IMR-90 (cell line): ENCODE results near the gene RHOC. TPM values are rescaled to one million over a fixed set of nuclear protein-coding genes. Genes with fewer than 3 reads are reported as not detected.

Source experiments
- ATAC-seq: fragments of 200-7000 bp; cut with Tn5 transposase; 2 replicates; pipeline ENCODE4 v1.9.1; 2020; ENCODE audit warnings: low read depth, mild to moderate bottlenecking, moderate library complexity
- BruUV-seq: library from RNA; stranded (reverse); fragments of 400-500 nt; replicated peaks from 2 replicates; lab custom pipeline; 2021; lab: Mats Ljungman, UMichigan
- CTCF ChIA-PET: fragments of 300-600 bp; formaldehyde crosslinking; extraction: SDS; loops from one replicate; lab custom pipeline; 2021; ENCODE audit warnings: antibody characterized with exemption; lab: Yijun Ruan, JAX
- POLR2A ChIA-PET: fragments of 300-600 bp; sonication (Branson Sonifier 250); formaldehyde crosslinking; loops from one replicate; lab custom pipeline; 2022; ENCODE audit warnings: antibody characterized with exemption; ENCODE audit not compliant: unreplicated experiment; lab: Charles Lee
- DNase-seq: peaks from one replicate; pipeline ENCODE4 v3.0.0; 2013
- H2AFZ ChIP-seq: replicated peaks from 2 replicates; pipeline ENCODE3; 2013; ENCODE audit warnings: low read length, mild to moderate bottlenecking; ENCODE audit not compliant: poor library complexity
- H2AK5ac ChIP-seq: 2 replicates; pipeline ENCODE4 v1.6.1; 2013; ENCODE audit warnings: low read depth, low read length, inconsistent platforms
- H2AK9ac ChIP-seq: replicated peaks from 2 replicates; pipeline ENCODE3; 2013; ENCODE audit warnings: mild to moderate bottlenecking, low read depth, low read length, moderate library complexity; ENCODE audit not compliant: poor library complexity
- H2BK120ac ChIP-seq: 2 replicates; pipeline ENCODE4 v1.6.1; 2013; ENCODE audit warnings: low read depth, low read length, inconsistent platforms
- H2BK15ac ChIP-seq: 3 replicates; pipeline ENCODE4 v1.6.1; 2013; ENCODE audit warnings: low read depth, low read length, inconsistent platforms
- H2BK20ac ChIP-seq: 2 replicates; pipeline ENCODE4 v1.6.1; 2013; ENCODE audit warnings: low read depth, mild to moderate bottlenecking, inconsistent platforms, low read length, moderate library complexity
- H2BK5ac ChIP-seq: 2 replicates; pipeline ENCODE4 v1.6.1; 2013; ENCODE audit warnings: mild to moderate bottlenecking, low read depth, low read length, inconsistent platforms; ENCODE audit not compliant: poor library complexity, severe bottlenecking
- H3K14ac ChIP-seq: replicated peaks from 2 replicates; pipeline ENCODE4 v1.6.1; 2013; ENCODE audit warnings: low read depth, low read length, inconsistent platforms
- H3K18ac ChIP-seq: 2 replicates; pipeline ENCODE4 v1.6.1; 2013; ENCODE audit warnings: low read depth, low read length, control low read depth
- H3K23ac ChIP-seq: 2 replicates; pipeline ENCODE4 v1.6.1; 2013; ENCODE audit warnings: low read depth, low read length, inconsistent platforms
- H3K27ac ChIP-seq: 2 replicates; pipeline ENCODE4 v1.5.1; 2013; ENCODE audit warnings: mild to moderate bottlenecking, control low read depth, low read length; ENCODE audit not compliant: insufficient read depth
- H3K27me3 ChIP-seq: 2 replicates; pipeline ENCODE4 v1.6.1; 2013; ENCODE audit warnings: low read length; ENCODE audit not compliant: control insufficient read depth, insufficient read depth
- H3K36me3 ChIP-seq: 2 replicates; pipeline ENCODE4 v1.6.1; 2013; ENCODE audit warnings: low read length, mixed read lengths; ENCODE audit not compliant: control insufficient read depth, insufficient read depth
- H3K4ac ChIP-seq: 2 replicates; pipeline ENCODE4 v1.6.1; 2013; ENCODE audit warnings: low read depth, low read length, inconsistent platforms
- H3K4me1 ChIP-seq: 2 replicates; pipeline ENCODE4 v1.6.1; 2013; ENCODE audit warnings: low read length, mixed read lengths; ENCODE audit not compliant: control insufficient read depth, insufficient read depth
- H3K4me2 ChIP-seq: 2 replicates; pipeline ENCODE4 v1.6.1; 2013; ENCODE audit warnings: low read depth, mild to moderate bottlenecking, control low read depth, low read length, moderate library complexity
- H3K4me3 ChIP-seq: 2 replicates; pipeline ENCODE4 v1.5.1; 2013; ENCODE audit warnings: low read depth, mild to moderate bottlenecking, control low read depth, low read length, moderate library complexity; ENCODE audit not compliant: insufficient read depth
- H3K56ac ChIP-seq: 2 replicates; pipeline ENCODE4 v1.6.1; 2013; ENCODE audit warnings: low read length, inconsistent platforms; ENCODE audit not compliant: insufficient read depth; ENCODE audit errors: extremely low read depth
- H3K79me1 ChIP-seq, 2 experiments: 2 replicates each; pipeline ENCODE4 v1.6.1; 2013; ENCODE audit warnings: low read length in 2 of 2, inconsistent platforms in 1 of 2, low read depth in 1 of 2
- H3K9ac ChIP-seq: 2 replicates; pipeline ENCODE4 v1.6.1; 2013; ENCODE audit warnings: low read depth, low read length, control low read depth
- H3K9me1 ChIP-seq: 2 replicates; pipeline ENCODE4 v1.6.1; 2013; ENCODE audit warnings: low read length, inconsistent platforms; ENCODE audit not compliant: insufficient read depth
- H3K9me3 ChIP-seq: 2 replicates; pipeline ENCODE4 v1.6.1; 2013; ENCODE audit warnings: low read length; ENCODE audit not compliant: control insufficient read depth, insufficient read depth
- H4K20me1 ChIP-seq: 2 replicates; pipeline ENCODE4 v1.6.1; 2013; ENCODE audit warnings: low read length, inconsistent platforms; ENCODE audit not compliant: insufficient read depth
- H4K5ac ChIP-seq: 2 replicates; pipeline ENCODE4 v1.6.1; 2013; ENCODE audit warnings: mild to moderate bottlenecking, low read depth, low read length, control low read depth
- H4K8ac ChIP-seq, 2 experiments: 2 replicates each; pipeline ENCODE4 v1.6.1; 2013; ENCODE audit warnings: low read depth in 2 of 2, low read length in 2 of 2, control low read depth in 1 of 2, inconsistent platforms in 1 of 2
- H4K91ac ChIP-seq: 2 replicates; pipeline ENCODE4 v1.6.1; 2013; ENCODE audit warnings: low read depth, low read length, inconsistent platforms; ENCODE audit not compliant: insufficient read depth
- BHLHE40 ChIP-seq: fragments of 150-350 bp; IDR thresholded peaks from 2 replicates; pipeline ENCODE4 v1.6.1; 2016; ENCODE audit warnings: mild to moderate bottlenecking, low read depth, low read length
- CEBPB ChIP-seq: IDR thresholded peaks from 2 replicates; pipeline ENCODE4 v1.6.1; 2012; ENCODE audit warnings: low read depth, low read length, improper control_type of control experiment
- CHD1 ChIP-seq: IDR thresholded peaks from 2 replicates; pipeline ENCODE4 v1.6.1; 2012; ENCODE audit warnings: low read depth, low read length, improper control_type of control experiment
- FOS ChIP-seq: fragments of 150-350 bp; IDR thresholded peaks from 2 replicates; pipeline ENCODE4 v1.6.1; 2016; ENCODE audit warnings: low read depth, low read length
- MAZ ChIP-seq: IDR thresholded peaks from 2 replicates; pipeline ENCODE4 v1.6.1; 2012; ENCODE audit warnings: low read depth, mild to moderate bottlenecking, low read length, improper control_type of control experiment, moderate library complexity, borderline replicate concordance
- NFE2L2 ChIP-seq: fragments of 150-350 bp; IDR thresholded peaks from 2 replicates; pipeline ENCODE4 v1.6.1; 2016; ENCODE audit warnings: low read depth, mild to moderate bottlenecking, low read length
- RAD21 ChIP-seq: IDR thresholded peaks from 2 replicates; pipeline ENCODE4 v1.6.1; 2012; ENCODE audit warnings: low read length, improper control_type of control experiment
- RCOR1 ChIP-seq: IDR thresholded peaks from 2 replicates; pipeline ENCODE4 v1.6.1; 2012; ENCODE audit warnings: mild to moderate bottlenecking, low read length, improper control_type of control experiment; ENCODE audit not compliant: insufficient replicate concordance
- RFX5 ChIP-seq: IDR thresholded peaks from 2 replicates; pipeline ENCODE4 v1.8.0; 2012; ENCODE audit warnings: low read depth, mild to moderate bottlenecking, low read length, moderate library complexity
- SMC3 ChIP-seq: fragments of 150-350 bp; IDR thresholded peaks from 2 replicates; pipeline ENCODE4 v1.6.1; 2016; ENCODE audit warnings: low read depth, mild to moderate bottlenecking, antibody characterized with exemption, low read length, moderate library complexity
- WGBS, 2 experiments: methylation state at CpG; one replicate each; pipeline versions ENCODE4 v1.1.5 to v1.1.7; 2013; ENCODE audit warnings: missing lambda C conversion rate in 2 of 2; ENCODE audit not compliant: insufficient read length in 1 of 2; ENCODE audit errors: extremely low coverage in 2 of 2; 5-methylcytosine and 5-hydroxymethylcytosine counted together
- dilution Hi-C: fragments of 300-500 bp; cut with HindIII; formaldehyde crosslinking; loops from one replicate; pipeline ENCODE4 v1.14.3; 2018; ENCODE audit warnings: low sequenced_read_pairs; ENCODE audit not compliant: unreplicated experiment
- in situ Hi-C: fragments of 300-500 bp; cut with MboI; formaldehyde crosslinking; loops from 3 replicates; pipeline ENCODE4 v1.14.3; 2019; ENCODE audit warnings: low sequenced_read_pairs, inconsistent platforms, mixed read lengths
- intact Hi-C: fragments of 100-400 bp; cut with micrococcal nuclease; formaldehyde crosslinking; loops from 2 replicates; pipeline ENCODE4 v1.10.0; 2022
- polyA plus RNA-seq, 3 experiments: library from polyadenylated mRNA; depleted of rRNA; stranded (reverse); fragments of >200 nt; gene quantifications; 2 replicates each; pipeline ENCODE4 v1.2.3, GENCODE V29; 2012; ENCODE audit warnings: low replicate concordance in 1 of 3
- total RNA-seq: library from RNA; depleted of rRNA; stranded (reverse); fragments of >200 nt; gene quantifications from 2 replicates; pipeline ENCODE4 v1.2.3, GENCODE V29; 2012
- TF ChIP-seq, protein P1 (sequence below): fragments of 150-350 bp; IDR thresholded peaks from 2 replicates; pipeline ENCODE4 v1.6.1; 2016; ENCODE audit warnings: low read depth, mild to moderate bottlenecking, low read length, moderate library complexity, borderline replicate concordance
- TF ChIP-seq, protein P2 (sequence below): conservative IDR thresholded peaks from 2 replicates; pipeline ENCODE4 v1.5.1; 2012; ENCODE audit warnings: mild to moderate bottlenecking, low read depth, low read length, improper control_type of control experiment

RHOC gene
- total and polyA plus RNA-seq, 2 of the 4 experiments (the other 2 are of a cell fraction), result 764 to 839 TPM

DNA sequence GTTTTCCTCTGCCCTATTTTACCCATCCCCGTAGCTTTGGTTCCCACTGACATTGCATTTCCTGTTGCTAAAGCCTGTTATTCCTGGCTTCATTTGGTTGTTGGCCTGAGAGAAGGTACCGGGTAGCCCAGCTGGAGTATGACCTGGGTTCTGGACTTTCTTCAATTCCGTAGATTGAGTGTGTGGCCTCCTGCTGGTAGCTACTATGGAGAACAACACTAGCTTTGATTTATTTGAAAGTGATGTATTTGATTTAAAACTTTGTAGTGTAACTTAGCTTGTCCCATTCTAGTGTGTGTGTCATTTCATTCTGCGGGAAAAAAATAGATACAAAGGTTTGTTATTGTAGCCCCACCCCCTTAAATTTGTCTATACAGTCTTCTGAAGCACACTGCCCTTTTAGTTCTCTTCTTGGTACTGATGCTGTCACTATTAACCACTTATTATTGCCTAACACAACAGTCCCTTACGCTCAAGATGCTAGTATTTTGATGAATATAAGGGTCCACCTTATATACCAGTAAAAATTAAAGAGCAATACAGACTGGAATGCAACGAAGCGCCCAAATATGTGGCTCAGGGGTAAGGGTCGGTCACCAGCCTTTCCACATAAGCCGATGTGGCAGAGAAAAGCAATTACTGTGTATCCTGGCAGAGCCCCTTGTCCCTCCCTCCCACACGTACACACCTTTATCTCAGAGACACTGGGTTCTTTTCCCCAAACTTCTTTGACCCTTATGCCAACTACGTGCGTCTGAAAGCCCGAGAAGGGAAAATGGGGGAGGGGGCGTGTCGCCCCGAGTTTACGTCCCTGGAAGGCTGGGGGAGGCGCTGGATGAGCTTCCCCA lies 33.1 kb downstream of the RHOC start:
- Histone ChIP-seq H3K23ac (peak overlapping the region; percentile 95), H4K91ac (peak overlapping the region; percentile 88), H3K79me1 (peaks cover 26 to 57% of the 10 kb centered on the region in 2 experiments), H3K4me2 (peak overlapping the region; percentile 82), H2BK20ac (no peak overlapping the region), H3K4ac (peak overlapping the region; percentile 76), H3K36me3 (peaks cover 3% of the 10 kb centered on the region; the same call in 1 of the 2 replicates), H3K27ac (peak overlapping the region; percentile 97), H2AK5ac (peak overlapping the region; percentile 62), H4K8ac (peak overlapping the region; percentile 81 to 82; a peak in 3 of 4 replicates), H3K9me3 (no peaks in the 10 kb centered on the region), H2BK120ac (peak overlapping the region; percentile 78), H3K4me3 (peak overlapping the region; percentile 71), H3K14ac (peak overlapping the region; percentile 95), H3K9ac (peak overlapping the region; percentile 89), H3K4me1 (peaks cover 2% of the 10 kb centered on the region; the same call in 1 of the 2 replicates), H2AK9ac (peak overlapping the region; percentile 94), H3K27me3 (no peaks in the 10 kb centered on the region), H2BK15ac (peak overlapping the region; percentile 53; the same call in 1 of the 3 replicates), H3K9me1 (no peaks in the 10 kb centered on the region), H2BK5ac (peak overlapping the region; percentile 86), H4K20me1 (no peaks in the 10 kb centered on the region; the same call in 1 of the 2 replicates), H2AFZ (peak overlapping the region; percentile 95), H3K18ac (peak overlapping the region; percentile 75), H3K56ac (peak overlapping the region; percentile 90), H4K5ac (peak overlapping the region; percentile 82)
- CTCF ChIA-PET, result interaction anchor here (0.6 to 1.9 kb wide), 13 partner anchors 10 to 283 kb away, joined by 3 to 8 read pairs (median 4); no protein-coding TSS in a partner anchor
- ATAC-seq, result peak; percentile 8; the same call in 1 of the 2 replicates
- dilution Hi-C loops (no loop called here), in situ Hi-C loops (no loop called here), intact Hi-C loops (loop anchor here (1.0 to 5.0 kb wide), 4 partner anchors 27 to 283 kb away; partner anchors contain the start of genes CAPZA1 and ST7L)
- BruUV-seq, result no TSS peak
- peak; percentile 71 for DNase-seq
- 0% methylated on average over 1 of the region's 18 CpGs; no CpG with 5 or more reads in 1 of the 2 experiments for WGBS, 2 experiments
- POLR2A ChIA-PET, result interaction anchor here (1.0 kb wide), 1 partner anchor 55 kb away, joined by 3 read pairs; the partner anchor contains the start of gene ST7L
- no peak for TF ChIP-seq BHLHE40
- TF ChIP-seq MAZ, result no peak
- no peak for TF ChIP-seq CHD1
- no peak for TF ChIP-seq RCOR1
- TF ChIP-seq, protein P1, sequence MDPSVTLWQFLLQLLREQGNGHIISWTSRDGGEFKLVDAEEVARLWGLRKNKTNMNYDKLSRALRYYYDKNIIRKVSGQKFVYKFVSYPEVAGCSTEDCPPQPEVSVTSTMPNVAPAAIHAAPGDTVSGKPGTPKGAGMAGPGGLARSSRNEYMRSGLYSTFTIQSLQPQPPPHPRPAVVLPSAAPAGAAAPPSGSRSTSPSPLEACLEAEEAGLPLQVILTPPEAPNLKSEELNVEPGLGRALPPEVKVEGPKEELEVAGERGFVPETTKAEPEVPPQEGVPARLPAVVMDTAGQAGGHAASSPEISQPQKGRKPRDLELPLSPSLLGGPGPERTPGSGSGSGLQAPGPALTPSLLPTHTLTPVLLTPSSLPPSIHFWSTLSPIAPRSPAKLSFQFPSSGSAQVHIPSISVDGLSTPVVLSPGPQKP, result no peak
- peak; percentile 43 for TF ChIP-seq RAD21
- no peak for TF ChIP-seq FOS
- peak; percentile 54; the same call in 1 of the 2 replicates for TF ChIP-seq CEBPB
- TF ChIP-seq, protein P2, sequence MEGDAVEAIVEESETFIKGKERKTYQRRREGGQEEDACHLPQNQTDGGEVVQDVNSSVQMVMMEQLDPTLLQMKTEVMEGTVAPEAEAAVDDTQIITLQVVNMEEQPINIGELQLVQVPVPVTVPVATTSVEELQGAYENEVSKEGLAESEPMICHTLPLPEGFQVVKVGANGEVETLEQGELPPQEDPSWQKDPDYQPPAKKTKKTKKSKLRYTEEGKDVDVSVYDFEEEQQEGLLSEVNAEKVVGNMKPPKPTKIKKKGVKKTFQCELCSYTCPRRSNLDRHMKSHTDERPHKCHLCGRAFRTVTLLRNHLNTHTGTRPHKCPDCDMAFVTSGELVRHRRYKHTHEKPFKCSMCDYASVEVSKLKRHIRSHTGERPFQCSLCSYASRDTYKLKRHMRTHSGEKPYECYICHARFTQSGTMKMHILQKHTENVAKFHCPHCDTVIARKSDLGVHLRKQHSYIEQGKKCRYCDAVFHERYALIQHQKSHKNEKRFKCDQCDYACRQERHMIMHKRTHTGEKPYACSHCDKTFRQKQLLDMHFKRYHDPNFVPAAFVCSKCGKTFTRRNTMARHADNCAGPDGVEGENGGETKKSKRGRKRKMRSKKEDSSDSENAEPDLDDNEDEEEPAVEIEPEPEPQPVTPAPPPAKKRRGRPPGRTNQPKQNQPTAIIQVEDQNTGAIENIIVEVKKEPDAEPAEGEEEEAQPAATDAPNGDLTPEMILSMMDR, result peak; percentile 56
- no peak for TF ChIP-seq RFX5
- TF ChIP-seq NFE2L2, result no peak
- TF ChIP-seq SMC3, result peak; percentile 36
